GM18505 (cell line): ENCODE measurements around the gene MS4A5.
"Not testable (repeated sequence)": the region's sequence is repeated elsewhere in the genome, so short reads cannot be mapped to it uniquely, and the experiment has no call there.

Source experiments
- ATAC-seq: cut with Tn5 transposase; IDR thresholded peaks from one replicate; pipeline ENCODE4 v1.9.1; 2021; ENCODE audit not compliant: unreplicated experiment
- POLR2A ChIP-seq: IDR thresholded peaks from 4 replicates; pipeline ENCODE4 v1.6.1; 2011; ENCODE audit warnings: borderline replicate concordance; ENCODE audit not compliant: insufficient read depth, insufficient read length; ENCODE audit errors: extremely low read depth

MS4A5 gene

DNA sequence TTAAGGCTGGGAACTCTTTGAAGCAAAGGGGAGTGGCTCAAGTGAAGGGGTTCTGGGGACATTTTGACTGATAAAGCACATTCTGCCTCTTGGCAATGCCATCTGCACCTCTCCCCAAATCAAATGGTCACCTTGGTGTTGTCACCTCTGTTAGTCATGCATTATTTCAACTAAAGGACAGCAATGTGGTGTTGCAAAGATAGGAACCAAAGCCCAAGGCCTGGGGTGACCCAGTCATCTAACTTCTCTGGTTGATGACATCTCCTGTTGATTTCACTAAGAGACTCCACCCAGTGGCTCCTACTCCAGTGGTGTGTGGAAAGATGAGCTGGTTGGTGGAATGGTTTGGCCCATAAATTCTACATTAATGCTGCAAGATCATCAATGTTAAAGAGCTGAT lies 18.5 kb downstream of the MS4A5 start:
- no peak for ATAC-seq

DNA sequence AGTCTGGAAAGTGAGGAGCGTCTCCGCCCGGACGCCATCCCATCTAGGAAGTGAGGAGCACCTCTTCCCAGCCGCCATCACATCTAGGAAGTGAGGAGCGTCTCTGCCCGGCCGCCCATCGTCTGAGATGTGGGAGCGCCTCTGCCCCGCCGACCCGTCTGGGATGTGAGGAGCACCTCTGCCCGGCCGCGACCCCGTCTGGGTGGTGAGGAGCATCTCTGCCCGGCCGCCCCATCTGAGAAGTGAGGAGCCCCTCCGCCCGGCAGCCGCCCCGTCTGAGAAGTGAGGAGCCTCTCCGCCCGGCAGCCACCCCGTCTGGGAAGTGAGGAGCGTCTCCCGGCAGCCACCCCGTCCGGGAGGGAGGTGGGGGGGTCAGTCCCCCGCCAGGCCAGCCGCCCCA lies 21.8 kb downstream of the MS4A5 start:
- not testable (repeated sequence) for ATAC-seq

More for the DNA sequence above, 18.5 kb downstream of the MS4A5 start:
- no peak for TF ChIP-seq POLR2A

DNA sequence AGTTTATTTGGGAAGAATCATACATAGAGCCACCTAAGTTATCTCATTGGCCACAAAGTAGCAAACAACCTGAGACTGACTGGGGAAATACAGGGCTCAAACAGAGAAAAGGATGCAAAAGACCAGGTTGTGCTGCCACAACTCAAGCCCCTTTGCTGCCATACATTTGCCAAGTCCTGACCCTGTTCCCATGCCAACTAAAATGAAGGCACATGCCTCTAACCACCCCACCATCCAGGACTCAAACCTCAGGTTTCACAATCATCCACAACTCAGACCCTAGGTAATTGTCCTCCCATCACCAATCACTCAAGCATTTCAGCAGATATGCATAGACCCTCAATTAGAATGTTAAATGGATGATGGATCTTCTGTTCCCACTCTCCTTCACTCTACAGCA lies 24.8 kb downstream of the MS4A5 start:
- ATAC-seq = no peak
- no peak for TF ChIP-seq POLR2A

DNA sequence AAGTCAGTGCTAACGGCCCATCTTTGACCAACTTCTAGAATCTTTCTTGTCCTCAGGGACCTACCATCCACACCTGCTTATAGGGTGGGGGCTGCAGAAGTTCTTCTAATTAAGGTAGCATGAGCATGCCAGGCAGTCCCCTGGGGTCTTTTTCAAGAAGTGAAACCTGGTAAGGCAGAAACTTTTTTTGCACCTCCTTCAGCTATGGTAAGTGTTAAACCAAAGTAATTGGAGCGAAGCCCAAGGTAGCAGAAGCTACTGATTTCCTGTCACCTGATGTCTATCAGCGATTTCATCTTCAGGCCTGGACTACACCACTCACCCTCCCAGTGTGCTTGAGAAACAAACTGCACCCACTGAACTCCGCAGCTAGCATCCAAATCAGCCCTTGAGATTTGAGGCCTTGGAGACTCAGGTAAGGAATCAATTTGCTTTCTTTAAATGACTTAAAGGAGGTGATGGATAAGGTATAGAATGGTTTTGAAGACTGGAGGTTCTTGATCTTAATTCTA lies 26.2 kb downstream of the MS4A5 start, which contains the start of gene MS4A1:
Gene MS4A1 (plus strand): TSS at position 317 of the 512 bp plus-strand sequence. CDS start 6,528 bp downstream, outside the sequence.
- ATAC-seq = peak; percentile 85
- peak; percentile 94 for TF ChIP-seq POLR2A

GRCh38 chr11:60457576-60457975 lies 28.2 kb downstream of the MS4A5 start:
- ATAC-seq = no peak
- TF ChIP-seq POLR2A = peak; percentile 83

DNA sequence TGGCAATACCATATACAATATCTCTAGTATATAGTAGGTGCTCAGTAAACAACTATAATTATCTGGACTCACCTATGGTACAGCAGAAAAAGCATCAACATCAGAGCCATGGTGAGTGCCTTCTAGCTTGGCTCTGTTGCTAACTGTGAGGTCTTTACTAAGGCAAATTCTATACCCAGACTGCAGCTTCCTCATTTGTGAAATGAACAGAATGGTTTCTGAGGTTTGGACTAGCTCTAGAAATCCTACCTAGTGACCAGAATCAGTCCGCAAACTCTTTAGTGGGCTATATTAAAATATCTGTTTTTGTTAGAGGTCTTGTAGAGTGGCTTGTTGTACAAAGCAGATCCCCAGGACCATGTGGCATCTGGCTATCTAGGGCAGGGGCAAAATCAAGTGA lies 30.0 kb downstream of the MS4A5 start:
- TF ChIP-seq POLR2A = no peak
- no peak for ATAC-seq

DNA sequence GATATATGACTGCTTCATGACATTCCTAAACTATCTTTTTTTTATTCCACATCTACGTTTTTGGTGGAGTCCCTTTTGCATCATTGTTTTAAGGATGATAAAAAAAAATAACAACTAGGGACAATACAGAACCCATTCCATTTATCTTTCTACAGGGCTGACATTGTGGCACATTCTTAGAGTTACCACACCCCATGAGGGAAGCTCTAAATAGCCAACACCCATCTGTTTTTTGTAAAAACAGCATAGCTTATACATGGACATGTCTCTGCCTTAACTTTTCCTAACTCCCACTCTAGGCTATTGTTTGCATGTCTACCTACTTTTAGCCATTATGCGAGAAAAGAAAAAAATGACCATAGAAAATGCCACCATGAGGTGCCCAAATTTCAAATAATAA lies 39.5 kb downstream of the MS4A5 start:
- ATAC-seq = no peak
- no peak for TF ChIP-seq POLR2A

DNA sequence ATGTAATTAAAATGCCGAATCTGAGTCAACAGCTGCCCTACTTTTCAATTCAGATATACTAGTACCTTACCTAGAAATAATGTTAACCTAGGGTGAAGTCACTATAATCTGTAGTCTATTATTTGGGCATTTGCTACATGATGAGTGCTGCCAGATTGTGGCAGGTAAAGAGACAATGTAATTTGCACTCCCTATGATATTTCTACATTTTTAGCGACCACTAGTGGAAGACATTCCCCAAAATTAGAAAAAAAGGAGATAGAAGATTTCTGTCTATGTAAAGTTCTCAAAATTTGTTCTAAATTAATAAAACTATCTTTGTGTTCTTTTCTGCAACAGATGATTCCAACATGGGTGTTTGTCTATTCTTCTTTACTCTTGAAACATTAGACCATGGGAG lies 40.4 kb downstream of the MS4A5 start:
- no peak for ATAC-seq
- TF ChIP-seq POLR2A = no peak

- no peak for TF ChIP-seq POLR2A
- peak; percentile 53 for ATAC-seq
These were observed 47.7 kb downstream of the MS4A5 start for GRCh38 chr11:60477035-60477445.

DNA sequence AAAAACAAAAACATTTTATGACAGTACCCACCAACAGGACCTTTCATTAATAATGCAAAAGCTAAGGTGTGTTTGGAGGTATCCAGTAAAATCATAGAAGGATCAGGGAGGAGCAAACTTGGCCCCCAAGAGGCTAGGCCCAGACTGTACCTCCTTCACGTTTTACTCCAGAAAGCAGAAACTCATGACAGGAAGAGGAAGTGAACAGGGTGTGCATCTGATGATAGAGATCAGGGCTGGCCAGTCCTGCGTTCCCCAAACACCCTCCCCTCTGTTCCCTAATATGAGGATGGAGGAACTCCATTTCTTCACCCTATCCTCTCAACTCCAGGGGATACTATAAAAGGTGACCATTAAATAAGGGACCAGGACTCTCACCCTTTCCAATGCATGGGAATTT lies 53.0 kb downstream of the MS4A5 start:
- TF ChIP-seq POLR2A = peak; percentile 39
- no peak for ATAC-seq

- peak; percentile 96 for ATAC-seq
- no peak for TF ChIP-seq POLR2A
These were observed 56.6 kb downstream of the MS4A5 start for GRCh38 chr11:60485987-60486386.

DNA sequence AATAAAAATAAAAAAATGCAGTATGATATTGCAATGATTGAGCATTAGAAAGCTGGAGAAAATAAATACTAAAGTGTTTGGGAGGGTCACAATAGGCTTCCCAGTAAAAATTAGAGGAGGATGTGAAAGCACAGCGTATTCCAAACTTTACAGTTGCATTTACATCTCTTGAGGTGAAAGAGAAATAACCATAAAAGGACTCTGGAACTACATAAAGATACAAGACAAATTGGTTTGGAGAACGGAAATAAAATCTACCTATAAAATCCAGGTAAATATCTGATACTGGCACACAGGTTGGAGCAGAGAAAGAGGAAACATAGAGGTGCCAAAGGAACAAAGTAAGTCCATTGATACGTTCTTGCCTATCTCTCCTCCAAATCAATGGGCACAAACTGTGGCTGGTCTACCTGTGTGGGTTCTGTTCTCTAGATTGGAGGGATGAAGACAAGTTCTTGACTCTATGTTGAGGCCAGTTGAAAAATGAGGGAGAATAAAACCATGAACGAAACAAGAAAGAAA lies 63.2 kb downstream of the MS4A5 start, which contains the start of gene MS4A12:
Gene MS4A12 (plus strand): TSS at position 291 of the 522 bp plus-strand sequence. CDS start 4,541 bp downstream, outside the sequence.
- no peak for ATAC-seq
- TF ChIP-seq POLR2A = no peak

DNA sequence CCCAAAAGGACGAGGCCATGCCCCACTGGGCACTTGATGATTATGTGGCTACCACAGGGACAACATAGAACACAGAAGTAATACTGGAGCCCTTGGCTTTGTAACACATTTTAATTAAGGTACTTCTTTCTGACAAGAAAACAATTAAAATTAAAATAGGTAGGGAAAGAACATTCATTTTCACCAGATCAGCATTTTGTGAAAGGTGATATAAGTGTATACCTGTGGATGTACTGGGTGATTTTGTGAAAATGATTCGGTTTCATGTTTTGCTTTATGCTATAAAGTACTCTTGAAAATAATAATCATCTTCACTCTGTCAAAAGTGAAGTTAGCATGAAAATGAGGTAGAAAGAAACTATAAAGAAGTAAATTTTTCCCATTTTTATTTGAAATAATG lies 64.1 kb downstream of the MS4A5 start:
- TF ChIP-seq POLR2A = no peak
- ATAC-seq = no peak
